Measurements from ENCODE around the gene ZNF474. TPM values are rescaled to one million over a fixed set of nuclear protein-coding genes. Genes with fewer than 3 reads are reported as not detected.
A peak's percentile ranks its signal among the peaks of the same experiment; 100 is the strongest.

ZNF474 gene
- total RNA-seq, 1 experiment from 2014 or later, result not detected

DNA sequence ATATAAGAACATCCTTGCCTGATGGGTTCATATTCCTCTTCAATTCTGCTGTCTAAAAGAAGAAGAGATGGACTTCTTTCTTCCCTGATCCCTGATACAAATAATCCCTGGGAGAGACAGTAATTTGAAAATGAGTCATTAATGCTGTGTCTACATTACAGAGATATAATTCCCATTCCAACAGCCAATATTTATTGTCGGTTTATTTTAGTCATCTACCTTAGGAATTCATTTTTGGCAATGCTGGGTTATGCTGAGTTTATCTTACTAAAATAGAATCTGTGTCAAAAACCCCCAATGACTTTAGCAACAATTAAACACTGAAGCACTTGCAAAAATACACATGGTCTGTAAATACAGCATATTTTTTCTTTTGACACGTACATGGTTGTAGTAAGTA, 23.9 kb downstream of the ZNF474 start:
- Histone ChIP-seq H3K9me2 (replicated peaks; ENCODE audit: insufficient read depth, low read length) (no peaks in the 10 kb centered on the region), H3K9ac (ENCODE audit: low read length) (no peak overlapping the region), H3K9me3 (ENCODE audit: low read length) (no peaks in the 10 kb centered on the region), H4K20me1 (ENCODE audit: insufficient read depth, low read depth, low read length) (no peaks in the 10 kb centered on the region), H3K4me2 (ENCODE audit: low read depth, low read length, poor library complexity, severe bottlenecking) (no peak overlapping the region), H3K79me2 (ENCODE audit: low read length) (no peaks in the 10 kb centered on the region), H3K27ac (ENCODE audit: low read length) (no peak overlapping the region), H2AFZ (ENCODE audit: low read length) (no peak overlapping the region), H3K4me3 (ENCODE audit: low read length) (no peak overlapping the region), H3K27me3 (ENCODE audit: low read length) (no peaks in the 10 kb centered on the region), H3K36me3 (ENCODE audit: insufficient read depth, low read length) (no peaks in the 10 kb centered on the region), H3K4me1 (ENCODE audit: low read length) (no peaks in the 10 kb centered on the region)
- no peak for DNase-seq

DNA sequence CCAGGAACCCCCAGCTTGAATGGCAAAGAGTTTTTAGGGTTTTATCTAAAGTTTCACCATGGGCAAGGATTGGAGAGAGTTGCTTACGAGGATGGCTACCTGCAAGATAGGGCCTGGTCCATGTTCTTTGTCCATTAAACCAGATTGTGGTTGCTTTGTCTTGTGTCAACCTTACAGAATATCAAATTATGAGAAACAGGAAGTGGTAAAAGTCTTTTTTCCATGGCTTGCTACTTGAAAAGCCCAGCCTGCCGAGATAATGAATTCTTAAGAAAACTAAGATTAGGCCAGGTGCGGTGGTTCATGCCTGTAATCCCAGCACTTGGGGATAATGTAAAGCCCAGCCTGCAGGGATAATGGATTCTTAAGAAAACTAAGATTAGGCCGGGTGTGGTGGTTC, 24.4 kb downstream of the ZNF474 start:
- no peaks in the 10 kb centered on the region for H4K20me1 ChIP-seq (ENCODE audit: insufficient read depth, low read depth, low read length)
- no peak overlapping the region for H2AFZ ChIP-seq (ENCODE audit: low read length)
- H3K79me2 ChIP-seq (ENCODE audit: low read length), result no peaks in the 10 kb centered on the region
- no peaks in the 10 kb centered on the region for H3K4me1 ChIP-seq (ENCODE audit: low read length)
- no peaks in the 10 kb centered on the region for H3K9me3 ChIP-seq (ENCODE audit: low read length)
- no peak overlapping the region for H3K27ac ChIP-seq (ENCODE audit: low read length)
- no peaks in the 10 kb centered on the region for H3K9me2 ChIP-seq (replicated peaks; ENCODE audit: insufficient read depth, low read length)
- H3K27me3 ChIP-seq (ENCODE audit: low read length), result no peaks in the 10 kb centered on the region
- H3K4me2 ChIP-seq (ENCODE audit: low read depth, low read length, poor library complexity, severe bottlenecking), result no peak overlapping the region
- no peaks in the 10 kb centered on the region for H3K36me3 ChIP-seq (ENCODE audit: insufficient read depth, low read length)
- no peak overlapping the region for H3K4me3 ChIP-seq (ENCODE audit: low read length)
- H3K9ac ChIP-seq (ENCODE audit: low read length), result no peak overlapping the region
- no peak for DNase-seq

DNA sequence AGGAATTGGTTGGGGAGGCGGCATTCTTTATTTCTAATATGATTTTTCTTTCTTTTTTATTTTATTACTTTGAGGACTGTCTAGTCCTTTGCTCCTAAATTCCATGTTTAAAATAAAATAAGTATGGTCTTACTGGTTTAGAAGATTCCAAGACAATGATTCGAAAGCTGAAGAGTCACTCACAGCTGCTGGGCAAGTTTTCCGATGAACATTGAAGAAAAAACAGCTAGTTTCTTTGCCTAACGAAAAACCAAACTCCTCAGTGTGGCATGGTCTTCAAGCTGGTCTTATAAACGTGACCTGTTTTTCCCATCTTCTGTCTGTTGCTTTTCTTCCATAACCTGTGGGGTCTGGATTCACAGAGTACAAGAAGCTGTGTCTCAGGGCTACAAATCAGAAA, 25.1 kb downstream of the ZNF474 start:
- Histone ChIP-seq H3K79me2 (ENCODE audit: low read length) (no peaks in the 10 kb centered on the region), H3K9ac (ENCODE audit: low read length) (no peak overlapping the region), H2AFZ (ENCODE audit: low read length) (no peak overlapping the region), H3K27me3 (ENCODE audit: low read length) (no peaks in the 10 kb centered on the region), H3K4me1 (ENCODE audit: low read length) (no peaks in the 10 kb centered on the region), H3K4me3 (ENCODE audit: low read length) (no peak overlapping the region), H3K4me2 (ENCODE audit: low read depth, low read length, poor library complexity, severe bottlenecking) (no peak overlapping the region), H3K36me3 (ENCODE audit: insufficient read depth, low read length) (no peaks in the 10 kb centered on the region), H3K9me3 (ENCODE audit: low read length) (no peaks in the 10 kb centered on the region), H4K20me1 (ENCODE audit: insufficient read depth, low read depth, low read length) (no peaks in the 10 kb centered on the region), H3K9me2 (replicated peaks; ENCODE audit: insufficient read depth, low read length) (no peaks in the 10 kb centered on the region), H3K27ac (ENCODE audit: low read length) (no peak overlapping the region)
- no peak for DNase-seq

DNA sequence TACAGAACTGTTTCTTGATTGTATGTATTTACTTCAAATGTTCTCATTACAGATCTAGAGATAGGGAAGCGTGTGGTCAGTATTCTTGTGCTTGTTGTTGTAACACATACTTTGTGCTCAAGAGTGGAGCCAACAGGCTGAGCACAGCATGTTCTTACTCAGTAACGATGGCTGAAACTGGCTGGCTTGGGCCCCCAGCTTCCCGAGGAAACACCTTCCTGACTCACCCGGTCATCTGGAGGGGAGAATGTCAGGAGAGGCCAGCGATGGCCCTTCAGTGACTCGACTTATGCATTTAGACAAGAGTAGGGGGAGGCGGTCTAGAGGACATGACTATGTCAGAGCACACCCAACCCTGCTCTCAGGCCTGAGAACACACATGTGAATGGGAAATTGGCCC, 25.6 kb downstream of the ZNF474 start:
- H3K9ac ChIP-seq (ENCODE audit: low read length), result no peak overlapping the region
- H3K4me1 ChIP-seq (ENCODE audit: low read length), result no peaks in the 10 kb centered on the region
- H4K20me1 ChIP-seq (ENCODE audit: insufficient read depth, low read depth, low read length), result no peaks in the 10 kb centered on the region
- no peaks in the 10 kb centered on the region for H3K79me2 ChIP-seq (ENCODE audit: low read length)
- DNase-seq, result no peak
- H2AFZ ChIP-seq (ENCODE audit: low read length), result no peak overlapping the region
- no peaks in the 10 kb centered on the region for H3K9me3 ChIP-seq (ENCODE audit: low read length)
- no peak overlapping the region for H3K4me3 ChIP-seq (ENCODE audit: low read length)
- no peaks in the 10 kb centered on the region for H3K27me3 ChIP-seq (ENCODE audit: low read length)
- H3K27ac ChIP-seq (ENCODE audit: low read length), result no peak overlapping the region
- no peaks in the 10 kb centered on the region for H3K36me3 ChIP-seq (ENCODE audit: insufficient read depth, low read length)
- H3K4me2 ChIP-seq (ENCODE audit: low read depth, low read length, poor library complexity, severe bottlenecking), result no peak overlapping the region
- H3K9me2 ChIP-seq (replicated peaks; ENCODE audit: insufficient read depth, low read length), result no peaks in the 10 kb centered on the region

DNA sequence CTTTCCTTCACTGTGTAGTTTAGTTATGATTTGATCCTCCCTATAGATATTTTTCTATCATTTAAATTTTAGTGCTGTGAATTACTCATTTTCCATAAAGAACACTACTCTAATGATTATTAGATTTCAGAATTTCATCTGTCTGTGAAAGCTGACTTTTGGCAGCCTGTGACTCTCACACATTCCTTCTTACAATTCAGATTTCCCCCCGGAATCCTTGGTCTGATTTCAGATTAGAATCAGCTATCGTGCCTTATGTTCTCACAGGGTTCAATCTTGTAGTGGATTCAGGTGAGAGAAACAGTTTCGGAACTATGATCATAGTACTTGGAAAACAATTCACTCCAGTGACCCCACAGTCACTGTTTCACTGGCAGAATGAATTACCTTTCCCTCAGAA, 26.2 kb downstream of the ZNF474 start:
- no peaks in the 10 kb centered on the region for H3K27me3 ChIP-seq (ENCODE audit: low read length)

DNA sequence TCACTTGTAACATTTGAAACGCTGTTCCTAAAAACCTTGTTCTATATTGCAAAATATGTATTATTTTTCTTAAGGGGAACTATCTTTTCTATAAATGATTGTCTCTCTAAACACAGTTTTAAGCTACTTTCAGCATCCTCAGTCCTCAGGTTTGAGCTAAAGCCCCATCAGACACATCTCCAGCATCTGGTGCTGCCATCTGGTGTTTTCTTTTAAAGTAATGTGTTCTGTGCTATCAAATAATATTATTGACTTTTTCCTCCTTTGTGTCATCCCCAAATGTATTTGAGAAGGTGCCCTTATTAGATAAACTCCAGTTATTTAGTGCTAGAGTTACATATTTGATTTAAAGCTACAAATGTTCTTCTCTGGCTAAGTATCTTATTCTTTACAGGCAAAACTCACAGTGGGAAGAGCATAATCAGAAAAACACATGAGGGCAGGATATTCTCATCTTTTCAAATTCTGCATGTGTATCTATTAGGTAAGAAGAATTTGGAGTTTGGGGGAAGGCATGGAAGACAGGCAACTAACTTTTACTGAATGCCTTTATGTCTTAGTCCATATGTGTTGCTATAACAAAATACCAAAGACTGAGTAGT, 27.5 kb downstream of the ZNF474 start:
- Histone ChIP-seq H3K27me3 (ENCODE audit: low read length) (no peaks in the 10 kb centered on the region), H3K9me2 (replicated peaks; ENCODE audit: insufficient read depth, low read length) (no peaks in the 10 kb centered on the region), H3K4me1 (ENCODE audit: low read length) (no peaks in the 10 kb centered on the region), H3K27ac (ENCODE audit: low read length) (no peak overlapping the region), H2AFZ (ENCODE audit: low read length) (no peak overlapping the region), H4K20me1 (ENCODE audit: insufficient read depth, low read depth, low read length) (no peaks in the 10 kb centered on the region), H3K9me3 (ENCODE audit: low read length) (no peaks in the 10 kb centered on the region), H3K36me3 (ENCODE audit: insufficient read depth, low read length) (no peaks in the 10 kb centered on the region), H3K4me3 (ENCODE audit: low read length) (no peak overlapping the region), H3K9ac (ENCODE audit: low read length) (no peak overlapping the region), H3K79me2 (ENCODE audit: low read length) (no peaks in the 10 kb centered on the region), H3K4me2 (ENCODE audit: low read depth, low read length, poor library complexity, severe bottlenecking) (no peak overlapping the region)
- peak; percentile 50 for DNase-seq

More for the DNA sequence above, 26.2 kb downstream of the ZNF474 start:
- H3K4me3 ChIP-seq (ENCODE audit: low read length), result no peak overlapping the region
- no peaks in the 10 kb centered on the region for H3K9me3 ChIP-seq (ENCODE audit: low read length)
- no peak for DNase-seq
- H4K20me1 ChIP-seq (ENCODE audit: insufficient read depth, low read depth, low read length), result no peaks in the 10 kb centered on the region
- H2AFZ ChIP-seq (ENCODE audit: low read length), result no peak overlapping the region
- no peaks in the 10 kb centered on the region for H3K9me2 ChIP-seq (replicated peaks; ENCODE audit: insufficient read depth, low read length)
- H3K27ac ChIP-seq (ENCODE audit: low read length), result no peak overlapping the region
- H3K36me3 ChIP-seq (ENCODE audit: insufficient read depth, low read length), result no peaks in the 10 kb centered on the region
- H3K4me1 ChIP-seq (ENCODE audit: low read length), result no peaks in the 10 kb centered on the region
- no peak overlapping the region for H3K4me2 ChIP-seq (ENCODE audit: low read depth, low read length, poor library complexity, severe bottlenecking)
- H3K9ac ChIP-seq (ENCODE audit: low read length), result no peak overlapping the region
- H3K79me2 ChIP-seq (ENCODE audit: low read length), result no peaks in the 10 kb centered on the region

DNA sequence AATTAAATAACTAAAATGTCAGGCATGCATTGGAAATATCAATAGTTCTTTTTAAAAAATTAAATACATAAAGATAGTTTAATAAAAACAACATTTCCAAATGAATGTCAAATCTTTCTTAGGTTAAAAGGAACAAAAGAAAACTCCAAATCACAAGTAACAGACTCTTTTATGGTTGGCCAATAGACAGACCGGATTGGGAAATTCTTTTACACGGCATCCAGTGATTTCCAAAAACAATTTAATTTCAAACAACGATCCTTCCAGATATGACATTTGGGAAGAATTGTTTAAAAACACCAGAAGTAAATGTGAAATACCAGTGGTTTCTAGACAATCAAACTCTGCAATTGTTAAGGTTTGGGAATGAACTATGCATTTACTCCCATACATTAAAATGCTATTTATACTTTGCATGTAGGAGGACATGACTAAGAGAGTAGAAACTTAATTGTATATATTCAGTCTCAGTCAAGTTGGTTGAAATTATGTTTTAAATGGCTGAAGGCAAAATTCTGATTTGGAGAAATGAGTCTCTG, 32.8 kb downstream of the ZNF474 start:
- Histone ChIP-seq H3K27ac (ENCODE audit: low read length) (no peak overlapping the region), H3K79me2 (ENCODE audit: low read length) (no peaks in the 10 kb centered on the region), H3K9ac (ENCODE audit: low read length) (no peak overlapping the region), H3K27me3 (ENCODE audit: low read length) (no peaks in the 10 kb centered on the region), H4K20me1 (ENCODE audit: insufficient read depth, low read depth, low read length) (no peaks in the 10 kb centered on the region), H3K4me3 (ENCODE audit: low read length) (no peak overlapping the region), H3K9me2 (replicated peaks; ENCODE audit: insufficient read depth, low read length) (no peaks in the 10 kb centered on the region), H3K36me3 (ENCODE audit: insufficient read depth, low read length) (no peaks in the 10 kb centered on the region), H3K4me1 (ENCODE audit: low read length) (no peaks in the 10 kb centered on the region), H2AFZ (ENCODE audit: low read length) (no peak overlapping the region), H3K9me3 (ENCODE audit: low read length) (no peaks in the 10 kb centered on the region), H3K4me2 (ENCODE audit: low read depth, low read length, poor library complexity, severe bottlenecking) (no peak overlapping the region)
- DNase-seq, result no peak

DNA sequence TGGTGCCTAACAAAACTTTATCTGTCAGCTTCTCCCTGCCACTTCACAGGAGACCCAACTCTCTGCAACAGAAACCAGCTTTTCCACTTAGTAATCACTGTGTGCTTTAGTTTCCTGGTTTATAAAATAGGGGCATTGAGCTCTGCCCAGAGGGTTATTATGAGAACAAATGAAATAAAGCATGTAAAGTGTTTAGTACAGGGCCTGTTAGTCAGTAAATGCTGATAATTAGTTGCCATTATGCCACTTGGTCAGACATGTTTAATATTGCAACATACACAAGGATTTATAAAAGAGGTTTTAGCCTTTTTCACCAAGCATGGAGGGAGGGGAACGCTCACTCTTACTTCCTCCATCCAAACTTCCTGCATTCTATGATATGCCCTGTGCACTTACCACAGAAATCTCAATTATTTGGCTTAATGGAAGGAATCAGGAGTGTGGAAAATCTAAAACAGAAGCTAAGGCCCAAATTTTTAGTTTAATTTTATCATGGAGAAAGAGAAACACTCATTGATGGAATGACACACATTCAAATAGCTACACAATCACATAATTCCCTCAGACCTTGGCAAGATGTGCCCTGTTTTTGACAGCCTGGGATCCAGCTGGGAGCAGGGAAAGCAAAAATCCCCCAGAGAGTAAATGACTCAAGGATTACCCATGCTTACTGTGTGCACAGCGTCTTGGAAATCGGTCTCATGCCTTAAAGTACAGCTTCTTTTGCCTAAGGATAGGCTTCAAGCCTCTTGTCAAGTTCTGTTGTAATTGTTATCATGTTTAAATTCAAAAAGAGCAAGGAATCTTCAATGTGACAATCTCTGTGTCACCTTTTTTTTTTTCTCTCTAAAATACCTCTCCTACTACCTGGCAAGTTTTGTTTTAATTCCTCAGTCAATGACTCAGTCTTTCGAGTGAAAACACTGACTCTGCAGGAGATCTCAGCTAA, 34.0 kb downstream of the ZNF474 start:
- no peak overlapping the region for H3K9ac ChIP-seq (ENCODE audit: low read length)
- no peaks in the 10 kb centered on the region for H4K20me1 ChIP-seq (ENCODE audit: insufficient read depth, low read depth, low read length)
- H3K9me3 ChIP-seq (ENCODE audit: low read length), result no peaks in the 10 kb centered on the region
- no peaks in the 10 kb centered on the region for H3K4me1 ChIP-seq (ENCODE audit: low read length)
- no peak for DNase-seq
- H2AFZ ChIP-seq (ENCODE audit: low read length), result no peak overlapping the region
- H3K27ac ChIP-seq (ENCODE audit: low read length), result no peak overlapping the region
- no peak overlapping the region for H3K4me3 ChIP-seq (ENCODE audit: low read length)
- no peaks in the 10 kb centered on the region for H3K79me2 ChIP-seq (ENCODE audit: low read length)
- no peak overlapping the region for H3K4me2 ChIP-seq (ENCODE audit: low read depth, low read length, poor library complexity, severe bottlenecking)
- no peaks in the 10 kb centered on the region for H3K27me3 ChIP-seq (ENCODE audit: low read length)
- no peaks in the 10 kb centered on the region for H3K36me3 ChIP-seq (ENCODE audit: insufficient read depth, low read length)
- no peaks in the 10 kb centered on the region for H3K9me2 ChIP-seq (replicated peaks; ENCODE audit: insufficient read depth, low read length)

All from Karpas-422 (cell line).